ENCODE data around the gene THAP4.

Gene THAP4

GRCh38 chr2:241645056-241645914 is 8.3 kb upstream of the THAP4 start:
- TF ChIP-seq CTCF (IDR thresholded peaks at IDR 0.05; ENCODE audit: low read depth, low read length): no peak
- no peak for DNase-seq (ENCODE audit: extremely low read depth, low read depth)

GRCh38 chr2:241641631-241642030 is 4.7 kb upstream of the THAP4 start:
- DNase-seq (ENCODE audit: extremely low read depth, low read depth): no peak
- no peak for TF ChIP-seq CTCF (IDR thresholded peaks at IDR 0.05; ENCODE audit: low read depth, low read length)

- no peak for DNase-seq (ENCODE audit: extremely low read depth, low read depth)
- TF ChIP-seq CTCF (IDR thresholded peaks at IDR 0.05; ENCODE audit: low read depth, low read length): no peak
Measured at GRCh38 chr2:241640165-241640795, 3.3 kb upstream of the THAP4 start.

GRCh38 chr2:241639385-241639784 is 2.4 kb upstream of the THAP4 start:
- no peak for TF ChIP-seq CTCF (IDR thresholded peaks at IDR 0.05; ENCODE audit: low read depth, low read length)
- no peak for DNase-seq (ENCODE audit: extremely low read depth, low read depth)

GRCh38 chr2:241638940-241639339 is 2.0 kb upstream of the THAP4 start:
- no peak for DNase-seq (ENCODE audit: extremely low read depth, low read depth)
- no peak for TF ChIP-seq CTCF (IDR thresholded peaks at IDR 0.05; ENCODE audit: low read depth, low read length)

GRCh38 chr2:241637795-241638660 is 1.1 kb upstream of the THAP4 start:
- no peak for TF ChIP-seq CTCF (IDR thresholded peaks at IDR 0.05; ENCODE audit: low read depth, low read length)
- no peak for DNase-seq (ENCODE audit: extremely low read depth, low read depth)

All from AG09319 (cell line).